Ishikawa (cell line): ENCODE data around the gene FAM222A.

ENCODE experiments used
- CEBPB ChIP-seq: IDR thresholded peaks from 2 replicates; pipeline ENCODE4 v1.6.1; 2012
- CREB1 ChIP-seq: IDR thresholded peaks from 2 replicates; pipeline ENCODE4 v1.6.1; 2012; ENCODE audit warnings: low read depth
- EGR1 ChIP-seq: IDR thresholded peaks from 2 replicates; pipeline ENCODE4 v1.6.1; 2012
- EP300 ChIP-seq: IDR thresholded peaks from 2 replicates; pipeline ENCODE4 v1.6.1; 2012; ENCODE audit warnings: borderline replicate concordance
- FOXM1 ChIP-seq: IDR thresholded peaks from 2 replicates; pipeline ENCODE4 v1.6.1; 2012; ENCODE audit warnings: low read depth, borderline replicate concordance
- MAX ChIP-seq: IDR thresholded peaks from 2 replicates; pipeline ENCODE4 v1.6.1; 2012
- NFIC ChIP-seq: IDR thresholded peaks from 2 replicates; pipeline ENCODE4 v1.6.1; 2012
- RAD21 ChIP-seq: IDR thresholded peaks from 2 replicates; pipeline ENCODE4 v1.6.1; 2012; ENCODE audit warnings: low read depth
- REST ChIP-seq: IDR thresholded peaks from 2 replicates; pipeline ENCODE4 v1.6.1; 2012; ENCODE audit warnings: low read depth, mild to moderate bottlenecking
- TAF1 ChIP-seq: IDR thresholded peaks from 2 replicates; pipeline ENCODE4 v1.6.1; 2012; ENCODE audit warnings: low read depth, mild to moderate bottlenecking
- TCF12 ChIP-seq: IDR thresholded peaks from 2 replicates; pipeline ENCODE4 v1.6.1; 2012; ENCODE audit warnings: low read depth
- TEAD4 ChIP-seq: IDR thresholded peaks from 2 replicates; pipeline ENCODE4 v1.6.1; 2012
- YY1 ChIP-seq: IDR thresholded peaks from 2 replicates; pipeline ENCODE4 v1.6.1; 2012; ENCODE audit warnings: low read depth
- ZBTB7A ChIP-seq: IDR thresholded peaks from 2 replicates; pipeline ENCODE4 v1.6.1; 2012; ENCODE audit warnings: low read depth
- TF ChIP-seq, protein P1 (sequence below): IDR thresholded peaks from 2 replicates; pipeline ENCODE4 v1.6.1; 2012

The FAM222A gene

GRCh38 chr12:109765446-109765810, 51.8 kb downstream of the FAM222A start:
- TF ChIP-seq TCF12 (no peak), EGR1 (no peak), CEBPB (no peak), YY1 (no peak), FOXM1 (no peak), RAD21 (no peak), ZBTB7A (no peak), MAX (no peak), TEAD4 (no peak), TAF1 (no peak), EP300 (no peak), NFIC (no peak), REST (no peak), CREB1 (no peak)
- TF ChIP-seq, protein P1, sequence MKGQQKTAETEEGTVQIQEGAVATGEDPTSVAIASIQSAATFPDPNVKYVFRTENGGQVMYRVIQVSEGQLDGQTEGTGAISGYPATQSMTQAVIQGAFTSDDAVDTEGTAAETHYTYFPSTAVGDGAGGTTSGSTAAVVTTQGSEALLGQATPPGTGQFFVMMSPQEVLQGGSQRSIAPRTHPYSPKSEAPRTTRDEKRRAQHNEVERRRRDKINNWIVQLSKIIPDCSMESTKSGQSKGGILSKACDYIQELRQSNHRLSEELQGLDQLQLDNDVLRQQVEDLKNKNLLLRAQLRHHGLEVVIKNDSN, result no peak

GRCh38 chr12:109766251-109766778, 52.7 kb downstream of the FAM222A start:
- TF ChIP-seq TAF1, result no peak

GRCh38 chr12:109767456-109767855, 53.8 kb downstream of the FAM222A start:
- no peak for TF ChIP-seq RAD21
- TF ChIP-seq NFIC, result no peak
- TF ChIP-seq TCF12, result no peak
- no peak for TF ChIP-seq EP300
- no peak for TF ChIP-seq CEBPB
- no peak for TF ChIP-seq CREB1
- no peak for TF ChIP-seq REST
- TF ChIP-seq TEAD4, result no peak

DNA sequence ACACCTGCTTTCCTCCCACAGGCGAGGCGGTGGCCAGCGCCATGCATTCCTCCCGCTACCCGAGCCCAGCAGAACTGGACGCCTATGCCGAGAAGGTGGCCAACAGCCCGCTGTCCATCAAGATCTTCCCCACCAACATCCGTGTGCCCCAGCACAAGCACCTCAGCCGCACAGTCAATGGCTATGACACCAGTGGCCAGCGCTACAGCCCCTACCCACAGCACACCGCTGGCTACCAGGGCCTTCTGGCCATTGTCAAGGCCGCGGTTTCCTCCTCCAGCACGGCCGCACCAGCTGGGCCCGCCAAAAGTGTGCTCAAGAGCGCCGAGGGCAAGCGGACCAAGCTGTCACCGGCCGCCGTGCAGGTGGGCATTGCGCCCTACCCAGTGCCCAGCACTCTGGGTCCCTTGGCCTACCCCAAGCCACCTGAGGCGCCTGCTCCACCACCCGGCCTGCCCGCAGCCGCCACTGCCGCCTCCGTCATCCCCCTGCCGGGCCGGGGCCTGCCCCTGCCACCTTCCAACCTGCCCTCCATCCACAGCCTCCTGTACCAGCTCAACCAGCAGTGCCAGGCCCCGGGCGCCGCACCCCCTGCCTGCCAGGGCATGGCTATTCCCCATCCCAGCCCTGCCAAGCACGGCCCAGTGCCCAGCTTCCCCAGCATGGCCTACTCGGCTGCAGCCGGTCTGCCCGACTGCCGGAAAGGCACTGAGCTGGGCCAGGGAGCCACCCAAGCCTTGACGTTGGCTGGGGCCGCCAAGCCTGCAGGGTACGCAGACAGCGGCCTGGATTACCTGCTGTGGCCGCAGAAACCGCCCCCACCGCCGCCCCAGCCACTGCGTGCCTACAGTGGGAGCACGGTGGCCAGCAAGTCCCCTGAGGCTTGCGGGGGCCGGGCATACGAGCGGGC, 54.6 kb downstream of the FAM222A start:
- TF ChIP-seq FOXM1, result no peak
- TF ChIP-seq, protein P1, result no peak

GRCh38 chr12:109768901-109769670, 55.5 kb downstream of the FAM222A start:
- TF ChIP-seq EGR1 (no peak), REST (no peak), YY1 (no peak), NFIC (no peak), ZBTB7A (no peak), MAX (no peak), CREB1 (no peak)
